Eye (tissue), 1 donor: ENCODE data around the gene CCDC142.

Source experiments
- DNase-seq: peaks from one replicate; pipeline ENCODE4 v3.0.0-alpha.2; 2015

Gene CCDC142

GRCh38 chr2:74441690-74442482, 40.9 kb downstream of the CCDC142 start, which contains the start of gene RTKN:
TSS of gene RTKN (minus strand) at chr2:74441937. CDS start at chr2:74441816, 121 bp downstream.
- peak; percentile 51 for DNase-seq

DNA sequence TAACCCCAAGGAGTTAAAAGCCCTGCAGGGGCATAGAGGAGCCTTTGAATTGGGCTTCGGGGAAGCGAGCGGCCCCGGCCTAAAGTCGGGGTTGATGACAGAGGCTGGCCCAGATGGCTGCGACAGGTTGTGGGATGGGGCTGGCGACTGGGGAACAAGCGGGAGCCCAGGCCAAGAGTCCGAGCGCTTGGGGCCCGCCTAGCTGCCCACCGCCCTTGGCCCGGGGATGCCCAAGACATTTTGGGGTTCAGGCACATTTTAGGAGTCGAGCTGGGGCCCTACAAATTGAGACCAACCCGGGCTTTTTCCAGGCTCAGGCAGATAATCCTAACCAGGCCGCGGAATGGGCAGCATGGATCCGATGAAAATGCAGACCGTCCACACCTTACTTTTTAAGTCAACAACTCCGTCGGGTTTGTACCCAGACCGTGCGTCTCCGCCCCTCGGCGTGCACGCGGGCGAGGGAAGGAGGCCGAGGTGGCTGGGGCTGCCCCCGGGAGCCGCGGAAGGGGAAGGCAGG, 41.6 kb downstream of the CCDC142 start:
- peak; percentile 65 for DNase-seq

GRCh38 chr2:74440378-74441169, 42.2 kb downstream of the CCDC142 start:
- peak; percentile 94 for DNase-seq

DNA sequence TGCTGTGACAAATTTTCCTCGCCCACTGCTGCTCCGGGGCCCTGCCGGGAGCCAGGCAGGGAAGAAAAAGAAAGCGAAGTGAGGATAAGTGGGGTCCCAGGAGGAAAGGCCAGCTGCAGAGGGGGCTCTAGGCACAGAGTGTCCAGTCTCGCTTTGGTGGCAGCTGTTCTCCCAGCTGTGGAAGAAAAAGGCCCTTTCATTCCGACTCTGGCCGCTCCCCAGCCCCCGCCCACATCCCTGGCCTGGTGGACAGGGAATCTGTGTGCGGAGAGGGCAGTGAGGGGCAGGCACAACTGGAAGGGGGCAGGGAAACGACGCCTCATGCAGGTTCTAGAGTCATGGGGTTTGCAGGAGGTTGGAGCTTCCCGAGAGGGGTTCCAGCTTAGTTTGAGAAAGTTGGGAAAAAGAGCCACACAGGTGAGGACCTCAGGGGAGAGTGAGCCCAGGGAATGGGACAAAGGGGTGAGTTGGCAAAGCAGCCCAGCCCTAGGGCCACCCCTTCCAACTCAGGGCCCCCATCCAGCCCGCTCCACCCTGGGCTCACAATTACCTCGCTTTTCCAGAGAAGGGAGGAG, 42.9 kb downstream of the CCDC142 start:
- peak; percentile 80 for DNase-seq

- DNase-seq = no peak
Observed at GRCh38 chr2:74439373-74439772, 43.4 kb downstream of the CCDC142 start.

GRCh38 chr2:74438248-74438647, 44.5 kb downstream of the CCDC142 start:
- no peak for DNase-seq

GRCh38 chr2:74436848-74437695, 45.7 kb downstream of the CCDC142 start:
- DNase-seq = no peak

DNA sequence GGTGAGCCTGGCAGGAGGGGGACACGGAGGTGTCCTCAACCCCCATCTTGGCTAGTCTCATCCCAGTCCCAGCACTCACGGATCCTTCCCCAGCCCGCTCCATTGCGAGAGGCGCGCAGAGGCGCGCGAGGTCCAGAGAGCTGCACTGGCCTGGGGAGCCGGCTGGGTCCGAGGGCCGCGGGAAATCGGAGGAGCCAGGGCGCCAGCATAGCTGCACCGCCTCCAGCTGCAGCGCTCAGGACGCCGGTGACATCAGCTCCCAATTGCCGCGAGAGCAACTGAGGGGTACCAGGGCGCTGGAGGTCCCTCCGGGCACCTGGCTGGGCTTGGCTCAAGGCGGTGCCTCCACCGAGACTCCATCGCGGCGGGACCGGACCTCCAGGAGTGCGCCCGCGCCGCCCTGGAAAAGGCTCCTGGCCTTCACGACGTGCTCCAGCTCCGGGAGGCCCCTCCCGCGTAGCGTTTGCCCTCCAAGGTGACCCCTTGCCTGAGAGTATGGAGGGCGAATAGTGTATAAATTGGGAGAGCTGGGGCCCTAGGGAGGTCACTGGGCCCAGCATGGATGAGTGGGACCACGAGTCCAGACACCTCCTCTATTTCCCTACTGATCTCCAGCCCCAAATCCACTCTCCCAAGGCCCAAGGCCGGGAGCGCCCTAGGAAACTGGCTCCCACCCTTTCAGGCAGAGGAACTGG, 46.5 kb downstream of the CCDC142 start:
- no peak for DNase-seq

- DNase-seq = no peak
Observed at GRCh38 chr2:74430502-74430901, 52.3 kb downstream of the CCDC142 start.

DNA sequence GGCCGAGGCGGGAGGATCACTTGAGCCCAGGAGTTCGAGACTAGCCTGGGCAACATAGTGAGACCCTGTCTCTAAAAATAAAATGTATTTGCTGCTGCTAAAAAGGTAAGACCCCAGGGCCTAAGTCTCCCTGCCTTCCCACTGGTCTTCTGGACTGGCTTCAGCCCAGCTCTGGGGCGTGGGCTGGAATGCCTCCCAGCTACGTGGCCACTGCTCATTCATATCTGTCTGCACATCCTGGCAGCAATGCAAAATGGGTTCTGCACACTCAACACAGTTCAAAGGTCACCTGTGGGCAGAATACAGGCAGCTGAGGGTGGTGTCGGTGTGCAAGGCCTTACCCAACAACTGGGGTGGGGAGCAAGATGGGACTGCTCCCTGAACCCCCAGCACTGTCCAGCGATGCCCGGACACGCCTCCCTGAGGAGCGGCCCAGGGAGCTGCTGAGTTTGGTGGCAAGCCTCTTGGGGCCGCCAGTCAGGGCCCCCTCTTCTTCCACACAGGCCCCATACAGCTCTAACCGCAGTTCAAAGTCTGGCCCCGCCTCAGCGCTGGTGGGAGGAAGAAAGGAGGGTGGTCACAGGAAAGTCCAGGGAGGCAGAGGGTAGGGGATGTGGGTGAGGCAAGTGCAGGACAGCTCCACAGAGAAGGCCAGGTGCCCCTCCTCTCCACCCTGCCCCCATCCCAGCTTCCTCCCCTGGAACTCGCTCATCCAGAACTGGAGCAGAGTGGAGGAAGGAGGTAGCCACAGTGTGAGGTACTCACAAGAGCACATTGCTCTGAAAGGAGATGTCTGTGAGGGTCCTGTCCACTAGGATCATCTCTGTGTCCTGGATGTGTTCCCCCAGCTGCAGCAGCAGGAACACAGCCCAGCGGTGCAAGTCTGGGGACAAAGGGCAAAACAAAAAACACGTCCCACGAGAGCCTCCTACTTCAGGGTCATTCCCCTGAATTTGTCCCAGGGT, 53.0 kb downstream of the CCDC142 start:
- no peak for DNase-seq

- DNase-seq = no peak
Observed at GRCh38 chr2:74428675-74429074, 54.1 kb downstream of the CCDC142 start.

- DNase-seq = no peak
Observed at GRCh38 chr2:74427551-74427950, 55.2 kb downstream of the CCDC142 start.

DNA sequence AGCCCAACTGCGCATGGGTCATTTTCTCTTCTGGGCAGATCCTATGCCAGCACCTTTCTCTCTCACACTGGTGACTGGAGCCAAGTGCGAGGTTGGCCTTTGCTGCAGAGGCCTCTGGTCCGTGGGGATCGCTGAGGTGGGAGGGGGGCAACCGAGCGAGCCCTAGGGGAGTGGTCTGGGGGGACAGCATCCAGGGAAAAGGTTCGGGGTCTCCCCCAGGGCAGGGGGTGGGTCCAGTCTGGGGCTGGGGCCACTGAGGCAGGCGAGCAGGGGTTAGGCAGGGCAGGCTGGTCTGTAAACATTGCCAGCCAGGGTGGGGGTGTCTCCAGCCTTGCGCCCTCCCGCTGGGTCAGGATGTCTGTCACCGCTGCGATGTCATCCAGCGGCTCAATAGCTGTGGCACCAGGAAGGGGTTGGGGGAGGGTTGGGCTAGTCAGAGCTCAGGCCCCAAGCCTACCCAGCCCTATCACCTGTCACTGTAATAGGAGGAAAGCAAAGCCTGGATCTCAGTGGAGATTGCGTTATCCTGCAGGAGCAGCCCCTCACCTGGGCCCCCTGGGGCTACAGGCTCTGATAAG, 56.5 kb downstream of the CCDC142 start:
- no peak for DNase-seq

- DNase-seq = no peak
Observed at GRCh38 chr2:74425523-74425922, 57.3 kb downstream of the CCDC142 start.

DNA sequence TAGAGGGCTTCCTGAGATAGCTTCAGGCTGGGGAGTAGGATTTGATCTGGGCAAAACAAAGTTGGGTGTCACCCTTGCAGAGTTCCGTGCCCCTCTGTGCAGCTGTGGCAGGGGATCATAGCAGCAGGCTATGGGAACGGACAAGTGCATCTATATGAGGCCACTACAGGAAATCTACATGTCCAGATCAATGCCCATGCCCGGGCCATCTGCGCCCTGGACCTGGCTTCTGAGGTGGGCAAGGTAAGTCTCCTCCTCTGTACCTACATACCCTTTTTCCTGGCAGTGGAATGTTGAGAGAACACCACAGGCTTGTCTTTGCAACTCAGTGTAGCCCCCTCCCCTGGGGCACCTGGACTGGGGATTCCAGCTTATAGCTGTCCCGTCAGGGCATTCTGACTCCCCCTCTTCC, 57.8 kb downstream of the CCDC142 start:
- no peak for DNase-seq

DNA sequence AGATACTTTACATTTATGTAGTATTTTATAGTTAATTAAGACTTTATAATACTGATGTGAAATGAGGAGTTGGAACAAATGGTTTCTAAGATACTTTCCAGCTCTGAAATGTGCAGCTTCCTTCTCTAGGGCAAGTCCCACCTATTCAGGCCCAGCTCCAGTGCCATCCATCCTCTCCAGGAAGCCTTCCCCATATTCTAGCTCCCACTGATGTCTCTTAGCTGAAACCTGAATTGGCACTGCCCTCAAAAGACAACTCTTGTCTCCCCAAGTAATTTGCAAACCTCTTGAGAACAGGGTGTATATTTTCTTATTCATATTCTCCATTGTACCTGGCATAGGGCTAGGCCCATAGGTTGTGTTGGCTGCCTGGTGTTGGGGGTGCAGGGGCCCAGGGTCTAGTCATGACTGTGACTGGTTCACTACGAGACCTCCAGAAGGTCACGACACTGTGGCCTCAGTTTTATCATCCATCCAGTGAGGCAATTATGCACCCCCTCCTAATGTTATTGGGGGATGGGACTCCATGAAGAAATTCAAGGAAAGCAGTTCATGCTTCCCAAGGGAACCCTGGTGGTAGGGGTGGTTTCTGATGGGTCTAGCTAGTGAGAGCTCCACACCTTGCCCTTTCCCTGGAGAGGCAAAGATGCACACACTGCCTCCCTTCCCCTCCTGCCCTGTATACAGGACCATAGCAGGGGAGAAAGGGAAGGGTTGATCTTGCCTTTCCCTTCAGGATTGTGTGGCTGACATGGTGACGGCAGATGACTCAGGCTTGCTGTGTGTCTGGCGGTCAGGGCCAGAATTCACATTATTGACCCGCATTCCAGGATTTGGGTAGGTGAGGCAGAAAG, 58.4 kb downstream of the CCDC142 start:
- DNase-seq = no peak
